H9 (cell line): ENCODE measurements around the gene IL4. TPM values are rescaled to one million over a fixed set of nuclear protein-coding genes. Genes with fewer than 3 reads are reported as not detected.

Source experiments
- DNase-seq: peaks from one replicate; pipeline ENCODE4 v3.0.0-alpha.2; 2017
- H2AFZ ChIP-seq: one replicate; pipeline ENCODE4 v1.6.1; 2013; ENCODE audit warnings: mild to moderate bottlenecking, low read length, control low read depth, moderate library complexity
- H2AK5ac ChIP-seq: 2 replicates; pipeline ENCODE4 v1.6.1; 2013; ENCODE audit warnings: low read length, control low read depth, mixed read lengths; ENCODE audit not compliant: insufficient read length
- H2BK120ac ChIP-seq: one replicate; pipeline ENCODE4 v1.6.1; 2013; ENCODE audit warnings: low read depth, mild to moderate bottlenecking, low read length, control low read depth, inconsistent platforms; ENCODE audit not compliant: poor library complexity, severe bottlenecking
- H2BK12ac ChIP-seq: 2 replicates; pipeline ENCODE4 v1.6.1; 2013; ENCODE audit warnings: low read length, control low read depth, mixed read lengths, low read depth; ENCODE audit not compliant: insufficient read length
- H2BK15ac ChIP-seq: 2 replicates; pipeline ENCODE4 v1.6.1; 2013; ENCODE audit warnings: low read depth, low read length, control low read depth
- H2BK20ac ChIP-seq: one replicate; pipeline ENCODE4 v1.6.1; 2013; ENCODE audit warnings: low read depth, mild to moderate bottlenecking, low read length, control low read depth, inconsistent platforms; ENCODE audit not compliant: poor library complexity, severe bottlenecking
- H2BK5ac ChIP-seq: 2 replicates; pipeline ENCODE4 v1.6.1; 2013; ENCODE audit warnings: low read length, control low read depth, mixed read lengths; ENCODE audit not compliant: insufficient read length
- H3K14ac ChIP-seq: 2 replicates; pipeline ENCODE4 v1.6.1; 2013; ENCODE audit warnings: low read length, control low read depth; ENCODE audit not compliant: insufficient read depth
- H3K18ac ChIP-seq: 2 replicates; pipeline ENCODE4 v1.6.1; 2013; ENCODE audit warnings: low read depth, mild to moderate bottlenecking, mixed read lengths, low read length, control low read depth; ENCODE audit not compliant: insufficient read length
- H3K23ac ChIP-seq: 2 replicates; pipeline ENCODE4 v1.6.1; 2013; ENCODE audit warnings: low read length, control low read depth, mixed read lengths, low read depth; ENCODE audit not compliant: insufficient read length
- H3K23me2 ChIP-seq: 2 replicates; pipeline ENCODE4 v1.6.1; 2013; ENCODE audit warnings: low read depth, mild to moderate bottlenecking, mixed read lengths, low read length, control low read depth; ENCODE audit not compliant: insufficient read length, poor library complexity, severe bottlenecking
- H3K27ac ChIP-seq: 2 replicates; pipeline ENCODE4 v1.5.1; 2013; ENCODE audit warnings: low read length, control low read depth, mixed read lengths, low read depth; ENCODE audit not compliant: insufficient read length
- H3K27me3 ChIP-seq: 2 replicates; pipeline ENCODE4 v1.6.1; 2013; ENCODE audit warnings: low read length, control low read depth, inconsistent platforms; ENCODE audit not compliant: insufficient read depth
- H3K4ac ChIP-seq: 2 replicates; pipeline ENCODE4 v1.6.1; 2013; ENCODE audit warnings: low read depth, mild to moderate bottlenecking, control low read depth, inconsistent platforms, low read length, moderate library complexity
- H3K4me1 ChIP-seq: 2 replicates; pipeline ENCODE4 v1.6.1; 2013; ENCODE audit warnings: low read length, control low read depth, inconsistent platforms; ENCODE audit not compliant: insufficient read depth
- H3K4me2 ChIP-seq: 2 replicates; pipeline ENCODE4 v1.6.1; 2013; ENCODE audit warnings: low read length, control low read depth, mixed read lengths; ENCODE audit not compliant: insufficient read length, insufficient read depth
- H3K56ac ChIP-seq: 2 replicates; pipeline ENCODE4 v1.6.1; 2013; ENCODE audit warnings: low read depth, mild to moderate bottlenecking, mixed read lengths, low read length, control low read depth; ENCODE audit not compliant: insufficient read length
- H3K79me1 ChIP-seq: 2 replicates; pipeline ENCODE4 v1.6.1; 2013; ENCODE audit warnings: low read depth, mild to moderate bottlenecking, moderate library complexity, low read length, control low read depth, inconsistent platforms; ENCODE audit not compliant: insufficient read depth, poor library complexity, severe bottlenecking
- H3K79me2 ChIP-seq: 2 replicates; pipeline ENCODE4 v1.6.1; 2013; ENCODE audit warnings: low read length, control low read depth, inconsistent platforms; ENCODE audit not compliant: insufficient read depth
- H3K9ac ChIP-seq: 2 replicates; pipeline ENCODE4 v1.6.1; 2013; ENCODE audit warnings: low read length, control low read depth, mixed read lengths; ENCODE audit not compliant: insufficient read length; ENCODE audit errors: extremely low read depth
- H3K9me3 ChIP-seq: one replicate; pipeline ENCODE4 v1.6.1; 2013; ENCODE audit warnings: low read depth, low read length, inconsistent platforms; ENCODE audit not compliant: control insufficient read depth
- H3T11ph ChIP-seq: one replicate; pipeline ENCODE4 v1.6.1; 2013; ENCODE audit warnings: mild to moderate bottlenecking, low read length, control low read depth, inconsistent platforms
- H4K20me1 ChIP-seq: one replicate; pipeline ENCODE4 v1.6.1; 2013; ENCODE audit not compliant: control insufficient read depth, insufficient read length, insufficient read depth
- H4K5ac ChIP-seq: 2 replicates; pipeline ENCODE4 v1.6.1; 2013; ENCODE audit warnings: low read depth, mild to moderate bottlenecking, mixed read lengths, low read length, control low read depth; ENCODE audit not compliant: insufficient read length
- H4K8ac ChIP-seq: replicated peaks from 2 replicates; pipeline ENCODE4 v1.6.1; 2013; ENCODE audit warnings: low read length, control low read depth, mixed read lengths, low read depth; ENCODE audit not compliant: insufficient read length
- H4K91ac ChIP-seq: 2 replicates; pipeline ENCODE4 v1.6.1; 2013; ENCODE audit warnings: low read depth, mild to moderate bottlenecking, moderate library complexity, mixed read lengths, low read length, control low read depth; ENCODE audit not compliant: insufficient read length
- H3K27ac Mint-ChIP-seq, 3 experiments: 2 replicates in 2 of 3; 3 replicates in 1 of 3; pipeline ENCODE4 v1.8.0; 2020 to 2021; ENCODE audit warnings: mixed read lengths in 3 of 3, mild to moderate bottlenecking in 1 of 3, moderate library complexity in 1 of 3
- H3K27me3 Mint-ChIP-seq: 2 replicates; pipeline ENCODE4 v1.8.0; 2021; ENCODE audit warnings: low read depth, mild to moderate bottlenecking, moderate library complexity, mixed read lengths
- H3K36me3 Mint-ChIP-seq, 3 experiments: 2 replicates in 2 of 3; 3 replicates in 1 of 3; pipeline ENCODE4 v1.8.0; 2020 to 2021; ENCODE audit warnings: low read depth in 3 of 3, mixed read lengths in 3 of 3; ENCODE audit not compliant: insufficient read depth in 1 of 3
- H3K4me1 Mint-ChIP-seq, 2 experiments: 2 replicates each; pipeline ENCODE4 v1.8.0; 2020; ENCODE audit warnings: mixed read lengths in 2 of 2
- H3K4me3 Mint-ChIP-seq, 2 experiments: 2 replicates in 1 of 2; 3 replicates in 1 of 2; pipeline ENCODE4 v1.8.0; 2020 to 2021; ENCODE audit warnings: mild to moderate bottlenecking in 2 of 2, mixed read lengths in 2 of 2, moderate library complexity in 1 of 2
- H3K9me3 Mint-ChIP-seq, 2 experiments: 2 replicates in 1 of 2; 3 replicates in 1 of 2; pipeline ENCODE4 v1.8.0; 2020; ENCODE audit warnings: mild to moderate bottlenecking in 2 of 2, mixed read lengths in 2 of 2, moderate library complexity in 1 of 2
- WGBS: extraction: QIAGEN DNeasy Blood & Tissue Kit; methylation state at CpG from one replicate; pipeline ENCODE4 v1.1.7; 2013; ENCODE audit warnings: missing lambda C conversion rate, low lambda C conversion rate, mixed read lengths; ENCODE audit not compliant: insufficient read length; ENCODE audit errors: extremely low coverage; 5-methylcytosine and 5-hydroxymethylcytosine counted together
- total RNA-seq: library from RNA; stranded (reverse); gene quantifications from 2 replicates; pipeline ENCODE4 v1.2.1, GENCODE V29; 2021
- TF ChIP-seq, protein P1 (sequence below): fragments of 200-600 bp; sonication (generic); conservative IDR thresholded peaks from 3 replicates; pipeline ENCODE4 v1.8.0; 2021; ENCODE audit warnings: antibody characterized with exemption, mild to moderate bottlenecking

IL4 gene
- total RNA-seq, 1 experiment from 2014 or later: not detected

DNA sequence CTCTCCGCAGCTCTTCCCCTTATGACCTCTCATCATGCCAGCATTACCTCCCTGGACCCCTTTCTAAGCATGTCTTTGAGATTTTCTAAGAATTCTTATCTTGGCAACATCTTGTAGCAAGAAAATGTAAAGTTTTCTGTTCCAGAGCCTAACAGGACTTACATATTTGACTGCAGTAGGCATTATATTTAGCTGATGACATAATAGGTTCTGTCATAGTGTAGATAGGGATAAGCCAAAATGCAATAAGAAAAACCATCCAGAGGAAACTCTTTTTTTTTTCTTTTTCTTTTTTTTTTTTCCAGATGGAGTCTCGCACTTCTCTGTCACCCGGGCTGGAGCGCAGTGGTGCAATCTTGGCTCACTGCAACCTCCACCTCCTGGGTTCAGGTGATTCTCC lies 36.5 kb upstream of the IL4 start:
- Histone ChIP-seq H3T11ph (no peak overlapping the region), H3K14ac (no peak overlapping the region), H3K23me2 (no peaks in the 10 kb centered on the region), H2BK15ac (no peak overlapping the region), H3K4ac (no peak overlapping the region), H3K4me2 (no peak overlapping the region), H3K9me3 (no peaks in the 10 kb centered on the region), H3K18ac (no peak overlapping the region), H2AK5ac (no peak overlapping the region), H2BK20ac (no peak overlapping the region), H3K27ac (no peak overlapping the region), H2BK12ac (no peak overlapping the region), H4K20me1 (no peaks in the 10 kb centered on the region), H3K56ac (no peak overlapping the region), H4K5ac (no peak overlapping the region), H2BK5ac (no peak overlapping the region), H2BK120ac (no peak overlapping the region), H4K8ac (no peak overlapping the region), H3K4me1 (no peaks in the 10 kb centered on the region), H2AFZ (no peak overlapping the region), H3K23ac (no peak overlapping the region), H3K9ac (no peak overlapping the region), H4K91ac (no peak overlapping the region), H3K79me1 (no peaks in the 10 kb centered on the region), H3K79me2 (no peaks in the 10 kb centered on the region), H3K27me3 (no peaks in the 10 kb centered on the region)
- Mint-ChIP-seq H3K4me3 (no peak overlapping the region), H3K36me3 (peaks cover 4 to 51% (median 20%) of the 10 kb centered on the region in 3 experiments; a peak in 6 of 7 replicates), H3K27ac (no peak overlapping the region), H3K4me1 (no peaks in the 10 kb centered on the region), H3K27me3 (no peaks in the 10 kb centered on the region), H3K9me3 (no peaks in the 10 kb centered on the region)
- no peak for DNase-seq
- TF ChIP-seq, protein P1, sequence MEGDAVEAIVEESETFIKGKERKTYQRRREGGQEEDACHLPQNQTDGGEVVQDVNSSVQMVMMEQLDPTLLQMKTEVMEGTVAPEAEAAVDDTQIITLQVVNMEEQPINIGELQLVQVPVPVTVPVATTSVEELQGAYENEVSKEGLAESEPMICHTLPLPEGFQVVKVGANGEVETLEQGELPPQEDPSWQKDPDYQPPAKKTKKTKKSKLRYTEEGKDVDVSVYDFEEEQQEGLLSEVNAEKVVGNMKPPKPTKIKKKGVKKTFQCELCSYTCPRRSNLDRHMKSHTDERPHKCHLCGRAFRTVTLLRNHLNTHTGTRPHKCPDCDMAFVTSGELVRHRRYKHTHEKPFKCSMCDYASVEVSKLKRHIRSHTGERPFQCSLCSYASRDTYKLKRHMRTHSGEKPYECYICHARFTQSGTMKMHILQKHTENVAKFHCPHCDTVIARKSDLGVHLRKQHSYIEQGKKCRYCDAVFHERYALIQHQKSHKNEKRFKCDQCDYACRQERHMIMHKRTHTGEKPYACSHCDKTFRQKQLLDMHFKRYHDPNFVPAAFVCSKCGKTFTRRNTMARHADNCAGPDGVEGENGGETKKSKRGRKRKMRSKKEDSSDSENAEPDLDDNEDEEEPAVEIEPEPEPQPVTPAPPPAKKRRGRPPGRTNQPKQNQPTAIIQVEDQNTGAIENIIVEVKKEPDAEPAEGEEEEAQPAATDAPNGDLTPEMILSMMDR: no peak
- WGBS: no CpG with 5 or more reads among the region's 4 CpGs
